Transverse colon (tissue), 4 donors: Measurements from ENCODE around the gene TRIP10. TPM values are rescaled to one million over a fixed set of nuclear protein-coding genes. Genes with fewer than 3 reads are reported as not detected.

Experiments
- DNase-seq: peaks from one replicate; pipeline ENCODE4 v3.0.0-alpha.2; 2019
- H3K27ac ChIP-seq, 4 donors: fragments of 200-600 bp; sonication (generic); 2 replicates each; pipeline ENCODE4 v1.5.1; 2016 to 2018; ENCODE audit warnings: inconsistent platforms in 4 of 4
- H3K27me3 ChIP-seq: fragments of 200-600 bp; sonication (generic); 2 replicates; pipeline ENCODE4 v1.5.1; 2017; ENCODE audit warnings: inconsistent platforms
- H3K36me3 ChIP-seq, 4 donors: fragments of 200-600 bp; sonication (generic); 2 replicates each; pipeline ENCODE4 v1.5.1; 2017 to 2019; ENCODE audit warnings: inconsistent platforms in 4 of 4
- H3K4me1 ChIP-seq, 4 donors: fragments of 200-600 bp; sonication (generic); 2 replicates each; pipeline ENCODE4 v1.5.1; 2017 to 2020; ENCODE audit warnings: inconsistent platforms in 4 of 4
- H3K4me3 ChIP-seq, 4 donors: fragments of 200-600 bp; sonication (generic); 1 replicate in 1 of 4; 2 replicates in 3 of 4; pipeline versions ENCODE4 v1.5.1 to v1.6.1; 2017 to 2019; ENCODE audit warnings: inconsistent platforms in 4 of 4
- H3K9me3 ChIP-seq, 2 donors: fragments of 200-600 bp; sonication (generic); 2 replicates each; pipeline ENCODE4 v1.5.1; 2017 to 2019; ENCODE audit warnings: inconsistent platforms in 2 of 2
- EP300 ChIP-seq: sonication (generic); formaldehyde crosslinking; IDR thresholded peaks from one replicate; pipeline ENCODE4 v1.6.1; 2017; ENCODE audit warnings: antibody characterized with exemption, low read depth
- POLR2A ChIP-seq: fragments of 450-650 bp; IDR thresholded peaks from one replicate; pipeline ENCODE4 v1.6.1; 2016; ENCODE audit warnings: antibody characterized with exemption, mild to moderate bottlenecking, moderate library complexity
- POLR2AphosphoS5 ChIP-seq, 3 donors: sonication (generic); formaldehyde crosslinking; IDR thresholded peaks; one replicate each; pipeline ENCODE4 v1.6.1; 2016; ENCODE audit warnings: antibody characterized with exemption in 3 of 3
- WGBS, 2 donors: methylation state at CpG; one replicate each; pipeline ENCODE4 v1.1.5; 2018; ENCODE audit warnings: low coverage in 1 of 2; 5-methylcytosine and 5-hydroxymethylcytosine counted together
- in situ Hi-C, 4 donors: fragments of 200-750 bp; cut with MboI; loops; one replicate each; pipeline versions ENCODE4 v1.15.0 to v1.15.1; 2017; ENCODE audit warnings: low sequenced_read_pairs in 3 of 4, low pct_ligation_motif_present in 1 of 4, low pct_unique_long_range_greater_than_20kb in 1 of 4
- intact Hi-C: fragments of 100-400 bp; cut with DNase I; formaldehyde crosslinking; loops from one replicate; pipeline ENCODE4 v1.15.1; 2023; ENCODE audit warnings: low total_unique reads
- total RNA-seq, 4 donors: library from RNA; depleted of rRNA; stranded (reverse); fragments of >200 nt; gene quantifications; one replicate each; pipeline ENCODE4 v1.1.0, GENCODE V29; 2016
- TF ChIP-seq, protein P1 (sequence below), 5 experiments: fragments of 200-600 bp in 3 of 5; fragments of 450-650 bp in 2 of 5; sonication (generic) in 3 of 5; IDR thresholded peaks; 1 replicate in 2 of 5; 2 replicates in 3 of 5; pipeline ENCODE4 v1.5.1; 2016 to 2017; ENCODE audit warnings: antibody characterized with exemption in 5 of 5, inconsistent platforms in 3 of 5, mild to moderate bottlenecking in 2 of 5, moderate library complexity in 1 of 5

Gene TRIP10
- total RNA-seq, 4 donors from 2014 or later: 55.5 to 227 (median 78.8) TPM

DNA sequence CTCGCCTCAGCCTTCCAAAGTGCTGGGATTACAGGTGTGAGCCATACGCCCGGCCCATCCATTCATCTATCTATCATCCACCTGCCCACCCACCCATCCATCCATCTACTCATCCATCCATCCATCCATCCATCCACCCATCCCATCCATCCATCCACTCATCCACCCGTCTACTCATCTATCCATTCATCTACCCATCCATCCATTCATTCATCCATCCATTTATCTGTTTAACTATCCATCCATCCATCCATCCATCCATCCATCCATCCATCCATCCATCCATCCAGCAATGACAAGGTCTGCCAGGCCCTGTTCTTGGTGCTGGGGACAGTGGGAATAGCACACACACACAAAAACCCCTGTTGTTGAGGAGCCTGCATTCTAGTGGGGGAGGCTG, 37.5 kb downstream of the TRIP10 start:
- no peak overlapping the region for H3K4me3 ChIP-seq
- WGBS, 2 donors: 94 to 100% methylated on average over 3 to 4 of the region's 4 CpGs
- H3K27me3 ChIP-seq: no peaks in the 10 kb centered on the region
- intact Hi-C loops (no loop called here), in situ Hi-C loops (no loop called here)
- H3K9me3 ChIP-seq: no peaks in the 10 kb centered on the region
- no peak for DNase-seq
- TF ChIP-seq, protein P1, sequence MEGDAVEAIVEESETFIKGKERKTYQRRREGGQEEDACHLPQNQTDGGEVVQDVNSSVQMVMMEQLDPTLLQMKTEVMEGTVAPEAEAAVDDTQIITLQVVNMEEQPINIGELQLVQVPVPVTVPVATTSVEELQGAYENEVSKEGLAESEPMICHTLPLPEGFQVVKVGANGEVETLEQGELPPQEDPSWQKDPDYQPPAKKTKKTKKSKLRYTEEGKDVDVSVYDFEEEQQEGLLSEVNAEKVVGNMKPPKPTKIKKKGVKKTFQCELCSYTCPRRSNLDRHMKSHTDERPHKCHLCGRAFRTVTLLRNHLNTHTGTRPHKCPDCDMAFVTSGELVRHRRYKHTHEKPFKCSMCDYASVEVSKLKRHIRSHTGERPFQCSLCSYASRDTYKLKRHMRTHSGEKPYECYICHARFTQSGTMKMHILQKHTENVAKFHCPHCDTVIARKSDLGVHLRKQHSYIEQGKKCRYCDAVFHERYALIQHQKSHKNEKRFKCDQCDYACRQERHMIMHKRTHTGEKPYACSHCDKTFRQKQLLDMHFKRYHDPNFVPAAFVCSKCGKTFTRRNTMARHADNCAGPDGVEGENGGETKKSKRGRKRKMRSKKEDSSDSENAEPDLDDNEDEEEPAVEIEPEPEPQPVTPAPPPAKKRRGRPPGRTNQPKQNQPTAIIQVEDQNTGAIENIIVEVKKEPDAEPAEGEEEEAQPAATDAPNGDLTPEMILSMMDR (IDR thresholded peaks at IDR 0.05): no peak
- TF ChIP-seq POLR2A (no peak), POLR2AphosphoS5 (IDR thresholded peaks at IDR 0.05) (no peak), EP300 (no peak)
- H3K27ac ChIP-seq: no peak overlapping the region
- H3K4me1 ChIP-seq: peaks cover 0 to 5% (median 2%) of the 10 kb centered on the region in 4 donors
- H3K36me3 ChIP-seq: no peaks in the 10 kb centered on the region

DNA sequence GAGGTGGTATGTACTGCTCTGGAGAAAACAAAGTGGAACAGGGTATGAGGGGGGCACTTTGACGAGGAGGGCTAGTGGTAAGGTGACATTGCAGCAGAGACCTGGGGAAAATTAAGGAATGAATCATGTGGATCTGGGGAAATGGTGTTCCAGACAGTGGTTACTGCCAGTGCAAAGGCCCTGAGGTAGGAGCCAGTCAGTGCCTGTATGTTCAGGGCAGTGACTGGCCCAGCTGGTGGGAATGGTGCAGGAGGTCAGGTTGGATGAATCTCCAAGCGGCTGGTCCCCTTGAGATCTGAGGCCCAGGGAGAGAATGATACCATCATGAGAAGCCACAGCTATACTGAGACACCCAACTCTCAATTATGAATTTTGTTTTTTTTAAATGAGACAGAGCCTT, 38.0 kb downstream of the TRIP10 start:
- intact Hi-C loops: no loop called here
- Histone ChIP-seq H3K27ac (no peak overlapping the region), H3K27me3 (no peaks in the 10 kb centered on the region), H3K4me3 (no peak overlapping the region), H3K36me3 (no peaks in the 10 kb centered on the region), H3K4me1 (peaks cover 0 to 5% (median 2%) of the 10 kb centered on the region in 4 donors), H3K9me3 (no peaks in the 10 kb centered on the region)
- no peak for DNase-seq
- 93% methylated on average over 2 of the region's 2 CpGs; no CpG with 5 or more reads in 1 of the 2 donors for WGBS, 2 donors
- in situ Hi-C loops: no loop called here
- TF ChIP-seq EP300: no peak
- TF ChIP-seq POLR2AphosphoS5 (IDR thresholded peaks at IDR 0.05): no peak
- TF ChIP-seq POLR2A: no peak
- TF ChIP-seq, protein P1 (IDR thresholded peaks at IDR 0.05): no peak

DNA sequence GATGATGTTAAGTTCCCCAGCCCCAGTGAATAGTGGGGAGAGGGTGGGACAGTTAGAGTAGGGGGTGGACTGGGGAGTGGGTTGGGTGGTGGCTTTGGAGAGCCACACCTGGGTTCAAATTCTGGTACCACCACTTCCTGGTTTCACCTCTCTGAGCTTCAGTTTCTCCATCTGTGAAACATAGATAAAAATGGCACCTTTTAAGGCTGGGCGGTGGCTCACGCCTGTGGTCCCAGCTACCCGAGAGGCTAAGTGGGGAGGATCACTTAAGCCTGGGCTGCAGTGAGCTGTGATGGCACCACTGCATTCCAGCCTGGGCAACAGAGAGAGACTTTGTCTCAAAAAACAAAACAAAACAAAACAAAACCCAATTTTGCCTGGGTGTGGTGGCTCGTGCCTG, 38.9 kb downstream of the TRIP10 start:
- 59 to 74% methylated on average over 4 of the region's 4 CpGs for WGBS, 2 donors
- no peaks in the 10 kb centered on the region for H3K27me3 ChIP-seq

DNA sequence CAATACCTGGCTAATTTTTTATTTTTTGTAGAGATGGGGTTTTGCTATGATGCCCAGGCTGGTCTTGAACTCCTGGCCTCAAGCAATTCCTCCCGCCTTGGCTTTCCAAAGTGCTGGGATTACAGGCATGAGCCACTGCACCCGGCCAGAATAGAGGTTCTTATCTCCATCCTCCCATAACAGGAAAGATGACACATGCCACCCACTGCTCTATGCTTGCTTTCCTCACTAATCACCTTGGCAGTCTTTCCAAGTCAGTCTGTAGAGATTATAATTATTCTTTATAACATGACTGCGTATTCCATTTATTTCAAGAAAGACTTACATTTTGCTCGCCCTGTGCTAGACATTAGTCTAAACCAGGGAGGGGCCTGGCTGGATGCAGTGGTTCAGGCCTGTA, 39.7 kb downstream of the TRIP10 start:
- intact Hi-C loops (no loop called here), in situ Hi-C loops (no loop called here)
- Histone ChIP-seq H3K27ac (no peak overlapping the region), H3K9me3 (no peaks in the 10 kb centered on the region), H3K4me1 (peaks cover 0 to 4% (median 0%) of the 10 kb centered on the region in 4 donors), H3K27me3 (no peaks in the 10 kb centered on the region), H3K36me3 (no peaks in the 10 kb centered on the region), H3K4me3 (no peak overlapping the region)
- WGBS, 2 donors: 76 to 94% methylated on average over 2 to 4 of the region's 4 CpGs
- TF ChIP-seq POLR2AphosphoS5 (IDR thresholded peaks at IDR 0.05) (no peak), EP300 (no peak), POLR2A (no peak)
- TF ChIP-seq, protein P1 (IDR thresholded peaks at IDR 0.05): no peak
- no peak for DNase-seq

More for the DNA sequence above, 38.9 kb downstream of the TRIP10 start:
- in situ Hi-C loops: no loop called here
- peaks cover 0 to 4% (median 0%) of the 10 kb centered on the region in 4 donors for H3K4me1 ChIP-seq
- no peak overlapping the region for H3K4me3 ChIP-seq
- TF ChIP-seq EP300: no peak
- TF ChIP-seq POLR2A: no peak
- DNase-seq: no peak
- no peak overlapping the region for H3K27ac ChIP-seq
- no peaks in the 10 kb centered on the region for H3K36me3 ChIP-seq
- no peaks in the 10 kb centered on the region for H3K9me3 ChIP-seq
- intact Hi-C loops: no loop called here

DNA sequence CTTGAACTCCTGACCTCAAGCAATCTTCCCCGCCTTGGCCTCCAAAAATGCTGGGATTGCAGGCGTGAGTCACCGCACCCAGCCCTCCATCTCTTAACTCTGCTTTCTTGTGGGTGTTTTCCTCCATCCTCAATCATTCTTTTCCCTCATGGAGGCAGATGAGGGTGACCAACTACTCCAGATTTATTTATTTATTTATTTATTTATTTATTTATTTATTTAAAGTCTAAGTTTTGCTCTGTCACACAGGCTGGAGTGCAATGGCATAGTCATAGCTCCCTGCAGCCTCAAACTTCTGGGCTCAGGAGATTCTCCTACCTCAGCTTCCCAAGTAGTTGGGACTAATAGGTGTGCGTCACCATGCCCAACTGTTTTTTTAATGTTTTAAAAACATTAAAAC, 47.9 kb downstream of the TRIP10 start:
- no peak for DNase-seq
- TF ChIP-seq EP300: no peak
- TF ChIP-seq, protein P1 (IDR thresholded peaks at IDR 0.05): no peak
- no peak for TF ChIP-seq POLR2AphosphoS5 (IDR thresholded peaks at IDR 0.05)
- no peak for TF ChIP-seq POLR2A
- H3K27me3 ChIP-seq: no peaks in the 10 kb centered on the region
- intact Hi-C loops (no loop called here), in situ Hi-C loops (no loop called here)
- H3K27ac ChIP-seq: no peak overlapping the region
- H3K4me3 ChIP-seq: no peak overlapping the region
- H3K4me1 ChIP-seq: no peaks in the 10 kb centered on the region
- no peaks in the 10 kb centered on the region for H3K9me3 ChIP-seq
- no peaks in the 10 kb centered on the region for H3K36me3 ChIP-seq
- 86 to 96% methylated on average over 1 to 4 of the region's 4 CpGs for WGBS, 2 donors
